NB4 (cell line): ENCODE data around the gene HOXC13.

Experiments used
- DNase-seq: peaks from one replicate; pipeline ENCODE4 v3.0.0; 2010; ENCODE audit warnings: low read depth
- H3K4me3 ChIP-seq: one replicate; pipeline ENCODE4 v1.5.1; 2011; ENCODE audit warnings: mild to moderate bottlenecking, low read depth, low read length, moderate library complexity
- MAX ChIP-seq: IDR thresholded peaks from 2 replicates; pipeline ENCODE4 v1.6.1; 2011; ENCODE audit warnings: low read depth, low read length
- MYC ChIP-seq: IDR thresholded peaks from 2 replicates; pipeline ENCODE4 v1.6.1; 2011; ENCODE audit warnings: low read depth, low read length
- POLR2A ChIP-seq: IDR thresholded peaks from 2 replicates; pipeline ENCODE4 v1.6.1; 2011; ENCODE audit warnings: mild to moderate bottlenecking; ENCODE audit not compliant: insufficient read length; ENCODE audit errors: extremely low read depth
- TF ChIP-seq, protein P1 (sequence below): IDR thresholded peaks from one replicate; pipeline ENCODE4 v1.5.1; 2012; ENCODE audit warnings: low read depth, low read length

The HOXC13 gene

DNA sequence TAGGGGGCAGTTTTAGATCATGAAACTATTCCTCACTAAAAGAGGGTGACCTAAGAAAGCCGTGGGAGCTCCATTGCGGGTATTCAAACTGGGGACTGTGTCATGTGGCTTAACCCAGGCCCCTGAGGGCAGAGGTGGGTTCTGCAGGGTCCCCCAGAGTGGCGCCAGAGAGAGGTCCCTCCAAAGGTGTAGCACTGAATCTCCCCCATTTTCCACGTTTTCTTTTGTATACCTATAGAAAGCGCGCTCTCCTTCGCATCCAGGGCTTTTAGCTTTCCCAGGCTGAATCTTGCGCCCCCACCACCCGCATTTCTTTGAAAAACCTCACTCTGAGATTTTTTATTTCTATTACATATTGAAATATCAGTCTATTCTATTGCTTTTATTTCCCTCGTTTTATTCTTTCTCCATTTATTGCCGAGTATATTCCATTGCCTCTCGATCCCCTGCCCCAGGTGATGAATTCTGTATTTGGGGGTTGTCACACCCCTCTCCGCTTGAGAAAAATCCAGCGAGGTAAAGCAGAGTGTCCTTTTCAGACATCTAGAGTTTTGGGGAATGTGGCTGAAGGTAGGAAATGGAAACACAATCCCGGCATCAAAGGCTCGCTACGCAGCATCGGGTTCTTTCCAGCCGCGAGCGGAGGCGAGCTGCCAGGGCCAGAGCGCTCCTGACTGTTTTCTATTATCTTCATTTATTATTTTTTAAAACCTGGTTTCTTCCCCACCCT is 870 bp upstream of the HOXC13 start:
- TF ChIP-seq, protein P1, sequence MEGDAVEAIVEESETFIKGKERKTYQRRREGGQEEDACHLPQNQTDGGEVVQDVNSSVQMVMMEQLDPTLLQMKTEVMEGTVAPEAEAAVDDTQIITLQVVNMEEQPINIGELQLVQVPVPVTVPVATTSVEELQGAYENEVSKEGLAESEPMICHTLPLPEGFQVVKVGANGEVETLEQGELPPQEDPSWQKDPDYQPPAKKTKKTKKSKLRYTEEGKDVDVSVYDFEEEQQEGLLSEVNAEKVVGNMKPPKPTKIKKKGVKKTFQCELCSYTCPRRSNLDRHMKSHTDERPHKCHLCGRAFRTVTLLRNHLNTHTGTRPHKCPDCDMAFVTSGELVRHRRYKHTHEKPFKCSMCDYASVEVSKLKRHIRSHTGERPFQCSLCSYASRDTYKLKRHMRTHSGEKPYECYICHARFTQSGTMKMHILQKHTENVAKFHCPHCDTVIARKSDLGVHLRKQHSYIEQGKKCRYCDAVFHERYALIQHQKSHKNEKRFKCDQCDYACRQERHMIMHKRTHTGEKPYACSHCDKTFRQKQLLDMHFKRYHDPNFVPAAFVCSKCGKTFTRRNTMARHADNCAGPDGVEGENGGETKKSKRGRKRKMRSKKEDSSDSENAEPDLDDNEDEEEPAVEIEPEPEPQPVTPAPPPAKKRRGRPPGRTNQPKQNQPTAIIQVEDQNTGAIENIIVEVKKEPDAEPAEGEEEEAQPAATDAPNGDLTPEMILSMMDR: no peak
- no peak for TF ChIP-seq POLR2A
- no peak overlapping the region for H3K4me3 ChIP-seq
- DNase-seq: no peak

DNA sequence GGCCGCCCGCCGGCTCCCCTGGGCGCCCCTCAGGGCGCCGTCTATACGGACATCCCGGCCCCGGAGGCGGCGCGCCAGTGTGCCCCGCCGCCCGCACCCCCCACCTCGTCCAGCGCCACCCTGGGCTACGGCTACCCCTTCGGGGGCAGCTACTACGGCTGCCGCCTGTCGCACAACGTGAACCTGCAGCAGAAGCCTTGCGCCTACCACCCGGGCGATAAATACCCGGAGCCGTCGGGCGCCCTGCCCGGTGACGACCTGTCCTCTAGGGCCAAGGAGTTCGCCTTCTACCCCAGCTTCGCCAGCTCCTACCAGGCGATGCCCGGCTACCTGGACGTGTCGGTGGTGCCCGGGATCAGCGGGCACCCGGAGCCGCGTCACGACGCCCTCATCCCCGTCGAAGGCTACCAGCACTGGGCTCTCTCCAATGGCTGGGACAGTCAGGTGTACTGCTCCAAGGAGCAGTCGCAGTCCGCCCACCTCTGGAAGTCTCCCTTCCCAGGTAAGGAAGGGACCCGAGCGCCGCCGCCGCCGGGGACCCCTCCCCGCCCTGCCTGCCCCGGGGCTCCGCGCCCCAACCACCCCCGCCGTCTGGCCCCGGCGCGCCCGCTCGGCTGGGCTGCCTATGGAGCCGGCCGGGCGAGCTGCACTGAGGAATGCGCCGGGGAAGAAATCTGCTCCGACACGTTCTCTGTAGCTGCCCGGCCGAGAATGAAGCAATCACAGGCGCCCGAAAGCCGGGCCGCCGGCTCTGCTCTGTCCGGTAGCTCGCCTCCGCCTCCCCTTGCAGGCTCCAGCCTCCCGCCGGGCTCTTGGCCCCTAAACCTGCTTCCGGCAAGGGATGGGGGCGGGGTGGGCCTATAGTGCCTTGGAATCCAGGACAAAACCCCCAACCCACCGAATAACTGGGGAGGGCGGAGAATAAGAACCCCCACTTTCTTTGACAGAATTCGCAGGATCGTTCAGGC is 794 bp downstream of the HOXC13 start:
- H3K4me3 ChIP-seq: no peak overlapping the region
- no peak for DNase-seq

DNA sequence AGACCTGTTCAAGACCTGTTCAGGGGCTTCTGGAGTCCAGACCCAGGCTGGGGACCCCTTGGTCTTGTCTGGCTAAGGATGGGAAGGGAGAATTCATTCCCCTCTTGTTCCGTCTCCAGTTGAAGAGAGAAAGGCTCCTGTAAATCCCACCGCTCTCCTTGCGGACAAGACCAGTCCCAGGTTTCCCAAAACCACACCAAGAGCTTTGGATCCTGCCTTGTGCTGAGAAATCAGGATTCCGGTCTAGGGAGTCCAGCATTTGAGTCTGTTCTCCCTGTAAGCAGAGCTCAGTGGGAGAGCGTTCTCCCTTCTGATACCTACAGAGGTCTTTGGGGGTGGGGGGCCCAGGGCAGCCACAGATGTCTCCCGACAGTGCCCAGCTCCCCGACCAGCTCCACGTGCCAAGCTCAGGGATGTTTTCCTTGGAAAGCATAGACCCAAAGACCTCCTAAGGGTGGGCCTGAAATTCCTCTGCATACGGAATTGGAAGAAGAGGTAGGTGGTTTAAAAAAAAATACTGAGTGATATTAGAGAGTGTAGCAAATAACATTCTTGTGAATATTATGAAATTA is 1.9 kb downstream of the HOXC13 start:
- TF ChIP-seq MYC (no peak), POLR2A (no peak), MAX (no peak)
- TF ChIP-seq, protein P1: no peak
- H3K4me3 ChIP-seq: no peak overlapping the region
- DNase-seq: no peak

More for the DNA sequence above, 794 bp downstream of the HOXC13 start:
- TF ChIP-seq MYC: no peak
- TF ChIP-seq, protein P1: no peak
- no peak for TF ChIP-seq POLR2A
- TF ChIP-seq MAX: no peak

DNA sequence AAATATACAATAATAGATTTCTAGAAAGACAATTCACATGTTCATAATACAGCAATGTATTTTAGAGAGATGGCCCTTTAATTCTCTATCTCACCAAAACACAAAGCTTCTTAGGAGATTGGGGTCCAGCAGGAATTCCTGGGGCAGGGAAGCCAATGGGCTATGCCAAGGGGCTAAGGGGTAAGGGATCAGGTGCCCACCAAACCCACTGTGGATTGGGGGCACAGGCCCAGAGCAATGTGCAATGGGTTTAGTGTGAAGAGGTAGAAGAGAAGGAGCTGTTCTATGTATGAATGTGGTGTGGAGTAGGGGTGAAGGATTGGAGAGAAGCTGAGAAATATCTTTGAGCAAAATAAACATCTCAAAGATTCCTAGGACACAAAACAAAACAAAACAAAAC is 2.6 kb downstream of the HOXC13 start:
- TF ChIP-seq POLR2A (no peak), MAX (no peak), MYC (no peak)
- TF ChIP-seq, protein P1: no peak
- H3K4me3 ChIP-seq: no peak overlapping the region
- no peak for DNase-seq

DNA sequence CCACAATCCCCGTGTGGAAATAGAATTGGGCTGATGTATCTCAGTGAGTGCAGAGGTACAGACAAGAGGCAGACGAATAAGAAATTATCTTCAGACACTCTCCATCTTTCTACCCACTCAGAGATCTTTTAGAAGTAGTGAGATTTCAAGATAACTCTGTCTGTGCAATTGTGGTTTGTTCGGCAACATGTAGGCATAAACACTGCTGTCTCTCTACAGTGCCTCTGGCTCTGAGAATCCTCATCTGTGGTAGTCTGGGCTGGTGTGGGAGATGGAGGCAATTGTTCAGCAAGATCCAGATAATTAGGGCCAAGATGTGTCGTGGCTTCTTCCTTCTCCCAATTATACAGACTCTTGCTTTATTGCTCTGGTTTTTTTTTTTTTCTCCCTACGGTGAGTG is 3.1 kb downstream of the HOXC13 start:
- TF ChIP-seq MAX: no peak
- no peak for TF ChIP-seq POLR2A
- no peak for TF ChIP-seq MYC
- TF ChIP-seq, protein P1: no peak
- no peak for DNase-seq
- no peak overlapping the region for H3K4me3 ChIP-seq
